ENCODE measurements around the gene ARMC9.

- TF ChIP-seq CTCF (IDR thresholded peaks at IDR 0.05) (no peak), POLR2A (IDR thresholded peaks at IDR 0.05) (no peak)
Observed at GRCh38 chr2:231384970-231385369, 186.5 kb downstream of the ARMC9 start.

All from heart left ventricle (tissue), 13 donors.